Measurements from ENCODE around the gene DENND2C. TPM values are rescaled to one million over a fixed set of nuclear protein-coding genes. Genes with fewer than 3 reads are reported as not detected.
A peak's percentile ranks its signal among the peaks of the same experiment; 100 is the strongest.
"Not testable (repeated sequence)": the region's sequence is repeated elsewhere in the genome, so short reads cannot be mapped to it uniquely, and the experiment has no call there.

DENND2C gene
- total RNA-seq, 4 donors from 2014 or later, result 0.80 to 2.5 (median 1.4) TPM

- Histone ChIP-seq H3K27me3 (no peaks in the 10 kb centered on the region), H3K36me3 (peaks cover 0 to 36% (median 9%) of the 10 kb centered on the region in 4 donors), H3K4me1 (no peaks in the 10 kb centered on the region), H3K27ac (no peak overlapping the region), H3K4me3 (no peak overlapping the region), H3K9me3 (no peaks in the 10 kb centered on the region)
- in situ Hi-C loops (cut with MboI; ENCODE audit: low pct_ligation_motif_present in 1 of 4, low pct_unique_long_range_greater_than_20kb in 1 of 4, low sequenced_read_pairs in 3 of 4) (no loop called here), intact Hi-C loops (cut with DNase I; ENCODE audit: low total_unique reads) (no loop called here)
- DNase-seq, result no peak
- TF ChIP-seq POLR2A (IDR thresholded peaks at IDR 0.05) (no peak), CTCF (IDR thresholded peaks at IDR 0.05) (no peak), EP300 (IDR thresholded peaks at IDR 0.05; ENCODE audit: low read depth) (no peak)
These were observed 105.7 kb downstream of the DENND2C start for GRCh38 chr1:114564141-114564540.

GRCh38 chr1:114562978-114563510 lies 106.8 kb downstream of the DENND2C start:
- H3K27me3 ChIP-seq; H3K9me3 ChIP-seq; DNase-seq; in situ Hi-C loops (cut with MboI; ENCODE audit: low pct_ligation_motif_present in 1 of 4, low pct_unique_long_range_greater_than_20kb in 1 of 4, low sequenced_read_pairs in 3 of 4); intact Hi-C loops (cut with DNase I; ENCODE audit: low total_unique reads); H3K27ac ChIP-seq; H3K4me1 ChIP-seq; H3K4me3 ChIP-seq: not testable (repeated sequence)
- H3K36me3 ChIP-seq, result peaks cover 0 to 25% (median 4%) of the 10 kb centered on the region in 4 donors
- 83 to 94% methylated on average over 1 to 3 of the region's 3 CpGs for WGBS, 2 donors (ENCODE audit: low coverage in 1 of 2)

- no peak for DNase-seq
- H3K9me3 ChIP-seq, result no peaks in the 10 kb centered on the region
- WGBS, 2 donors (ENCODE audit: low coverage in 1 of 2), result 75 to 88% methylated on average over 1 of the region's 1 CpG
- H3K27ac ChIP-seq, result no peak overlapping the region
- intact Hi-C loops (cut with DNase I; ENCODE audit: low total_unique reads) (no loop called here), in situ Hi-C loops (cut with MboI; ENCODE audit: low pct_ligation_motif_present in 1 of 4, low pct_unique_long_range_greater_than_20kb in 1 of 4, low sequenced_read_pairs in 3 of 4) (no loop called here)
- no peak for TF ChIP-seq CTCF (IDR thresholded peaks at IDR 0.05)
- TF ChIP-seq POLR2A (IDR thresholded peaks at IDR 0.05), result no peak
- no peak for TF ChIP-seq EP300 (IDR thresholded peaks at IDR 0.05; ENCODE audit: low read depth)
- no peak for TF ChIP-seq POLR2AphosphoS5 (IDR thresholded peaks at IDR 0.05)
- H3K4me3 ChIP-seq, result no peak overlapping the region
- no peaks in the 10 kb centered on the region for H3K4me1 ChIP-seq
- no peaks in the 10 kb centered on the region for H3K27me3 ChIP-seq
- H3K36me3 ChIP-seq, result peaks cover 0 to 8% (median 2%) of the 10 kb centered on the region in 4 donors
These were observed 108.5 kb downstream of the DENND2C start for GRCh38 chr1:114561333-114561732.

- TF ChIP-seq POLR2A (IDR thresholded peaks at IDR 0.05) (no peak), EP300 (IDR thresholded peaks at IDR 0.05; ENCODE audit: low read depth) (no peak), CTCF (IDR thresholded peaks at IDR 0.05) (no peak), POLR2AphosphoS5 (IDR thresholded peaks at IDR 0.05) (no peak)
- no peak overlapping the region for H3K27ac ChIP-seq
- H3K27me3 ChIP-seq, result no peaks in the 10 kb centered on the region
- WGBS, 2 donors (ENCODE audit: low coverage in 1 of 2), result 88% methylated on average over 3 of the region's 3 CpGs; no CpG with 5 or more reads in 1 of the 2 donors
- in situ Hi-C loops (cut with MboI; ENCODE audit: low pct_ligation_motif_present in 1 of 4, low pct_unique_long_range_greater_than_20kb in 1 of 4, low sequenced_read_pairs in 3 of 4), result no loop called here
- no peak for DNase-seq
- intact Hi-C loops (cut with DNase I; ENCODE audit: low total_unique reads), result no loop called here
- no peak overlapping the region for H3K4me3 ChIP-seq
- no peaks in the 10 kb centered on the region for H3K36me3 ChIP-seq
- no peaks in the 10 kb centered on the region for H3K9me3 ChIP-seq
- H3K4me1 ChIP-seq, result no peaks in the 10 kb centered on the region
These were observed 110.5 kb downstream of the DENND2C start for GRCh38 chr1:114559356-114559755.

GRCh38 chr1:114558544-114558943 lies 111.3 kb downstream of the DENND2C start:
- DNase-seq, result no peak
- in situ Hi-C loops (cut with MboI; ENCODE audit: low pct_ligation_motif_present in 1 of 4, low pct_unique_long_range_greater_than_20kb in 1 of 4, low sequenced_read_pairs in 3 of 4), result no loop called here
- TF ChIP-seq POLR2AphosphoS5 (IDR thresholded peaks at IDR 0.05), result no peak
- TF ChIP-seq CTCF (IDR thresholded peaks at IDR 0.05), result peak in 3 of 5 experiments; percentile 13 to 15 (median 14)
- TF ChIP-seq EP300 (IDR thresholded peaks at IDR 0.05; ENCODE audit: low read depth), result no peak
- Histone ChIP-seq H3K4me3 (no peak overlapping the region), H3K27ac (no peak overlapping the region), H3K4me1 (no peaks in the 10 kb centered on the region), H3K36me3 (no peaks in the 10 kb centered on the region), H3K9me3 (no peaks in the 10 kb centered on the region), H3K27me3 (no peaks in the 10 kb centered on the region)
- intact Hi-C loops (cut with DNase I; ENCODE audit: low total_unique reads), result no loop called here
- WGBS, 2 donors (ENCODE audit: low coverage in 1 of 2), result 80 to 98% methylated on average over 1 of the region's 1 CpG
